Measurements from ENCODE around the gene RAB4B.
"Not testable (repeated sequence)": the region's sequence is repeated elsewhere in the genome, so short reads cannot be mapped to it uniquely, and the experiment has no call there.

The RAB4B gene

DNA sequence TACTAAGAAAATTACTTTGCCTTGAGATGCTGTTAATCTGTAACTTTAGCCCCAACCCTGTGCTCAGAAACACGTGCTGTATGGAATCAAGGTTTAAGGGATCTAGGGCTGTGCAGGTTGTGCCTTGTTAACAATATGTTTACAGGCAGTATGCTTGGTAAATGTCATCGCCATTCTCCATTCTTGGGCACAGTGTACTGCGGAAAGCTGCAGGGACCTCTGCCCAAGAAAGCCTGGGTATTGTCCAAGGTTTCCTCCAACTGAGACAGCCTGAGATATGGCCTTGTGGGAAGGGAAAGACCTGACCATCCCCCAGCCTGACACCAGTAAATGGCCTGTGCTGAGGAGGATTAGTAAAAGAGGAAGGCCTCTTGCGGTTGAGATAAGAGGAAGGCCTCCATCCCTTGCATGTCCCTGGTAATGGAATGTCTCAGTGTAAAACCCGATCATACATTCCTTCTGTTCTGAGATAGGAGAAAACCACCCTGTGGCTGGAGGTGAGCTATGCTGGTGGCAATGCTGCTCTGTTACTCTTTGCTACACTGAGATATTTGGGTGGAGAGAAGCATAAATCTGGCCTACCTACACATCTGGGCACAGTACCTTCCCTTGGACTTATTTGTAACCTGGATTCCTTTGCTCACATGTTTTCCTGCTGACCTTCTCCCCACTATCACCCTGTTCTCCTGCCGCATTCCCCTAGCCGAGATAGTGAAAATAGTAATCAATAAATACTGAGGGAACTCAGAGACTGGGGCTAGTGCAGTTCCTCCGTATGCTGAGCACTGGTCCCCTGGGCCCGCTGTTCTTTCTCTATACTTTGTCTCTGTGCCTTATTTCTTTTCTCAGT lies 44.9 kb downstream of the RAB4B start:
- DNase-seq (ENCODE audit: low spot score): not testable (repeated sequence)

DNA sequence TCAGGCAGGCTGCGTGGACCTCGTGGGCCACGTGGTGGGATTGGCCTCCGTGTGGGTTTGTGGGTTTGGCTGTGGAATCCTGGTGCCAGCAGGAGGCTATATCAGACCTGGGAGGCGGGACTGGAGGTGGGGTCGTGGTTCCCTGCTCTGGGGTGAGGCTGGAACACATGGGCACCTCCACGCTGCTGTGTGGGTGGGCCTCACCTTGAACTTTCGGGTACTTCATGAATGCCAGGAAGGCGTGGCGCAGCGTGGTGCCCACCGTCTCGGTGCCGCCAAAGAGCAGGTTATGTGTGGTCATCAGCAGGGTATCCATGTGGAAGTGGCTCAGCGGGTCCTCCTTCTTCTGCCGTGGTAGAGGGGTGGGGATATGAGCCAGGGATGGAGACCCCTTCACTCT lies 46.9 kb downstream of the RAB4B start:
- not testable (repeated sequence) for DNase-seq (ENCODE audit: low spot score)

DNA sequence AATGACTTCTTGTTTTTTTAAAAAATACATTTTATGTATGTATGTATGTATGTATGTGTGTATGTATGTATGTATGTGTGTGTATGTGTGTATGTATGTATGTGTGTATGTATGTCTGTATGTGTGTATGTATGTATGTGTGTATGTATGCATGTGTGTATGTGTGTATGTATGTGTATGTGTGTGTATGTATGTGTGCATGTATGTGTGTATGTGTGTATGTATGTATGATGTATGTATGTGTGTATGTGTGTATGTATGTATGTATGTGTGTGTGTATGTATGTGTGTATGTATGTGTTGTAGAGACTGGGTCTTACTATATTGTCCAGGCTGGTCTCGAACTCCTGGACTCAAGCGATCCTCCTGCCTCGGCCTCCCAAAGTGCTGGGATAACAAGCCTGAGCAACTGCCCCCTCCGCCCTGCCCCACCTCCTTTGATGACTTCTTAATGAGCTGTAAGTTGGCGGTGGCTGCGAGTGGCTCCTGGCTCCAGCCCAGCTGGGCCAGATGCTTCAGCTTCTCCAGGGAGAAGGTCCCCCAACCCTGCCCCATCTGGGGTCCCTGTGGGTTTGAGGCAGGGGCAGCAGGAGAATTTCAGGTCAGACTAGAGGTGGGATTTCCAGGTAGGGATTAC lies 47.5 kb downstream of the RAB4B start:
- not testable (repeated sequence) for DNase-seq (ENCODE audit: low spot score)

DNA sequence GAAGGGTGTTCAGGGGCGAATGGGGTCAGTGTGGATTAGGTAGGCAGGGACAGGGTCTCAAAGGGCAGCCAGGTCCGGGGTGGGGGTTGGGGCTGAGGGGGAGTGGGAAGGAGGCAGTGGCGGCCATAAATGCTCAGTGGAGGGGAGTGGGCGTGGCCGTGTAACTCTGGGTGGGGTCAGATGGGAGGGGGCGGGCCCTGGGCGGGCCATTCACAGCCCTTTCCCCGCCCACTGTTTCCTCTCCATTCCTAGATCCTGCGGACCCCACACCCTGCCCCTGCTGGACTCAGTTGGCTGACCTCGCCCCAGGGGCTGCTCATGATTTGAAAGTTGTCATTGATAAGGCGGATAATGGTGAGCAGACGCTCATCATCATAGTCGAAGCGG lies 48.3 kb downstream of the RAB4B start:
- DNase-seq (ENCODE audit: low spot score): not testable (repeated sequence)

DNA sequence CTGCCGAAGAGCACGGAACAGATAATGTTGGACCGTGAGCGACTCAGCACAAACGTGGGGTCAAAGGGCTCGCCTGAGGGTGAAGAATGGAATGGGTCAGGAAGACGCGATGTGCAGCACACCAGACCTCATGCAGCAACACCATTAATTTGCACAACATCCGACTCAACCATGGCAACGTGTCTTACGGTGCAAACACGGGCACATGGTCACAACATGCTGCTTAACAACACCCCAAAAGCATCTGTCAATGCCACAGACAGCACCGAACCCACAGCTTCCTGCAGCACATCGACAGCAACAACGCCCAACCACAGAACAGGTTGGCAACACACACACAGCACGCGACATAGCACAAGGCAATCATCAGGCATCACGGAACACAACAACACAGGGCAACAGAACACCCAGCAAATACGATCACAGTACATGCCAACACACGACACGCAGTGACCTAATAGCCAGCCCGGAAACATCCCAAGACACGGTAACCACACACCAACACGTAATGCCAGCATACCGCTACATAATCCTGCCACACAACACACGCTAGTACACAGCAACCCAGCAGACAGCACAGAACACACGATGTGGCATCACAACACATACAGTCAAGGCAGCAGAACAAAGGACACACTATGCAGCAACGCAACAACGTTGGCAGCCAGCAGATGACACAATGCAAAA lies 48.8 kb downstream of the RAB4B start:
- not testable (repeated sequence) for DNase-seq (ENCODE audit: low spot score)

DNA sequence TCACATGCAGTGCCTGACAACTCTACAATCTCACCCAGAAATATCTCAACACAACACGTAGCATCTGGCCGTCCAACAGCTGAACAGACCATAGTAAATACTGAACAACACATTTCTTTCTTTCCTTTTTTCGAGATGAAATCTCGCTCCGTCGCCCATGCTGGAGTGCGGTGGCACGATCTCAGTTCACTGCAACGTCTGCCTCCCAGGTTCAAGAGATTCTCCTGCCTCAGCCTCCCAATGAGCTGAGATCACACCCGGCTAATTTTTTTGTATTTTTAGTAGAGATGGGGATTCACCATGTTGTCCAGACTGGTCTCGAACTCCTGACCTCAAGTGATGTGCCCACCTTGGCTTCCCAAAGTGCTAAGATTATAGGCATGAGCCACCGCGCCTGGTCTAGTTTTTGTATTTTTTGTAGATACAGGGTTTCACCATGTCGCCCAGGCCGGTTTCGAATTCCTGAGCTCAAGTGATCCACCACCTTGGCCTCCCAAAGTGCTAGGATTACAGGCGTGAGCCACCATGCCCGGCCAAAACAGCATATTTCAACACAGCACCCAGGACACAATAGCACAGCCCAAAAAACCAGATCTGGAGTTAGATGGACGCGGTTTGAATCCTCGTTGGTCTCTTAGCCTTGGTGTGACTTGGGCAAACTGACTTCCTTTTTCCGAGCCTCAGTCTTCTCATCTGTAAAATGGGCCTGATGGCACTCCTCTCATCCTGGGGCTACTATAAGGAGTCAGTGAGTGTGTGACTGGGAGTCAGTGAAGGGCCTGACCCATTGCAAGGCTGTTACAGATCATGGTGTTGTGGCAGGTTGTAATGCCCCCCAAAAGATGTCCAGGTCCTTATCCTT lies 49.6 kb downstream of the RAB4B start:
- no peak for DNase-seq (ENCODE audit: low spot score)

DNA sequence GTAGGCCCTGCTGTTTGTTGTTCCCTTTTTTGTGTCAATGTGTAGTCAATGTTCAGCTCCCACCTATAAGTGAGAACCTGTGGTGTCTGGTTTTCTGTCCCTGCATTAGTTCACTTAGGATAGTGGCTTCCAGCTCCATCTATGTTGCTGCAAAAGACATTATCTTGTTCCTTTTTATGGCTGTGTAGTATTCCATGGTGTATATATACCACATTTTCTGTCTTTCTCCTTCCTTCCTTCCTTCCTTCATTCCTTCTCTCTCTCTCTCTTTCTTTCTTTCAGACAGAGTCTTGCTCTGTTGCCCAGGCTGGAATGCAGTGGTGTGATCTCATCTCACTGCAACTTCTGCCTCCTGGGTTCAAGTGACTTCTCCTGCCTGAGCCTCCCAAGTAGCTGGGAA lies 51.2 kb downstream of the RAB4B start:
- DNase-seq (ENCODE audit: low spot score): no peak

DNA sequence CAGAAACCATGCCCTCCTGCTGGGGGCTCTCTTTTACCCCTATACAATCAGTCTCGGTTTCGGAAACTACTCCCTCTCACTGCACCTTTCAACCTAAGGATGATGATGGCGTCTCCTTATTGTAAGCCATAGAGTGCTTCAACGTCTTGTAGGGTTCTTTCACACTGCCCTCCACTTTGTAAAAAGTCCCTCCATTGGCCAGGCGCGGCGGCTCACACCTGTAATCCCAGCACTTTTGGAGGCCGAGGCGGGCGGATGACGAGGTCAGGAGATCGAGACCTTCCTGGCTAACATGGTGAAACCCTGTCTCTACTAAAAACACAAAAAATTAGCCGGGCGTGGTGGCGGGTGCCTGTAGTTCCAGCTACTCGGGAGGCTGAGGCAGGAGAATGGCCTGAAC lies 52.7 kb downstream of the RAB4B start:
- not testable (repeated sequence) for DNase-seq (ENCODE audit: low spot score)

DNA sequence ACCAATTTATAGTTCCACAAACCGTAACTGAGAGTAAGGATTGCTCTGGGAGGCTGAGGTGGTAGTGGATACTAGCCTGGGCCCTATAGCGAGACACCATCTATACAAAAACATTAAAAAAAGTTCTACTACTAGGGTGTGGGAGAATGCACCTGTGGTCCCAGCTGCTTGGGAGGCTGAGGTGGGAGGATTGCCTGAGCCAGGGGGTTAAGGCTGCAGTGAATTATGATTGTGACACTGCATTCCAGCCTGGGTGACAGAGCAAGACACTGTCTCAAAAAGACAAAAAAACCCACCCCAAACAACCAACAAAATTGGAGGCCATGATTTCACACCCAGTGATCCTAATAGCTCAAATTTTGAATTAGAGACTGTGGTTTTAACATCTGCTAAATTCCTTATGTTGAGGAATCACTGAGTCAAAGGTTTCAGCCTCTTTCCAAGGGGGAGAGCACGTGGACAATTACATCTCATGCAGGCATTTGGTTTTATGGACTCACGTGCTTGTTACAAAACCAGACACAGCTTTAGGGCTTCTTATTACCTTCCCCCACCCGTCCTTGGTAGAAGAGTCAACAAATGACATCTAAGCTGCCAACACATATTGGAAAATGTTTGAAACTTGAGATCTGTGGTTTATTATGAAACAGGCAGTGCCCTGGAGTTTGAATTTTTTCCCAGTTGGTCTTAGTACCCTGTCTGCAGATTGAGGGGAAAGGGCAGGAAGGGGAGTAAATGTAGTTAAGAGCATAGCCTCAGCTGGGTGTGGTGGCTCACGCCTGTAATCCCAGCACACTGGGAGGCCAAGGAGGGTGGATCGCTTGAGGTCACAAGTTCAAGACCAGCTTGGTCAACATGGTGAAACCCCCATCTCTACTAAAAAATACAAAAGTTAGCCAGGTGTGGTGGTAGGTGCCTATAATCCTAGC lies 53.7 kb downstream of the RAB4B start:
- DNase-seq (ENCODE audit: low spot score): peak; percentile 45

DNA sequence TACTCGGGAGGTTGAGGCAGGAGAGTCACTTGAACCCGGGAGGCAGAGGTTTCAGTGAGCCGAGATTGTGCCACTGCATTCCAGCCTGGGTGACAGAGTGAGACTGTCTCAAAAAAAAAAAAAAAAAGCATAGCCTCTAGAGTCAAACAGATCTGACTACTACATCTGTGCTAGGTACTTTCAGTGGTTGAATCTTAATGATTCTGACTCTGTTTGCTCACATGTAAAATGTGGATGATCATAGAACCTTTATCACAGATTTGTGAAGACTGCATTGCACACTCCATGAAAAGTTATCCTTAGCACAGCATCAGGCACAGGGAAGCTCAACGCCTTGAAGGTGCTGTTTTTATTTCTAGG lies 54.4 kb downstream of the RAB4B start:
- DNase-seq (ENCODE audit: low spot score): not testable (repeated sequence)

DNA sequence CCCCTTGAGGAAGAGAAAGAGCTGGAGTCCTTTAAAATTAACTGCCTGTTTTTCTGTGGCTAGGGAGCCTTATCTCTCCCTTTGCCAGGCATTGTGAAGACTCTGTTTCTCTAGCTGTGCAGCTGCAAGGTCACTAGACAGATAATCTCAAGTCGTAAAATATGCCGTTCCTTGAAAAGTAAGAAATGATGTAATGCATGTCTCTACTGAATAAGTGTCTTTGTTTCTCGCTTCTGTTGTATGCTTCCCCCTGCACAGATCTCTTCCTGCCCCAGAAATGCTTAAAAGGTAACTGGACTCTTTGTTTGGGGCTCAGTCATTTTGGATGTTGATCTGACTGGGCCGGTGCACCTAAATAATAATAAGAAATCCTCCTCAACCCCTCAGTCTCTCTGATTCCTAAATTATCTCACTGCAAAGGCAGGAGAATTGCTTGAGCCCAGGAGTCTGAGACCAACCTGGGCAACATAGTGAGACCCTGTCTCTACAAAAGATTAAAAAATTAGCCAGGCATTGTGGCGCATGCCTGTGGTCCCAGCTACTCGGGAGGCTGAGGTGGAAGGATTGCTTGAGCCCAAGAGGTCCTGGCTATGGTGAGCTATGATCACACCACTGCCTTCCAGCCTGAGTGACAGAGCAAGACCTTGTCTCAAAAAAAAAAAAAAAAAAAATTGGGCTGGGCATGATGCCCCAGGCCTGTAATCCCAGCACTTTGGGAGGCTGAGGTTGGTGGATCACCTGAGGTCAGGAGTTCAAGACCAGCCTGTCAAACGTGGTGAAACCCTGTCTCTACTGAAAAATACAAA lies 55.9 kb downstream of the RAB4B start:
- DNase-seq (ENCODE audit: low spot score): not testable (repeated sequence)

DNA sequence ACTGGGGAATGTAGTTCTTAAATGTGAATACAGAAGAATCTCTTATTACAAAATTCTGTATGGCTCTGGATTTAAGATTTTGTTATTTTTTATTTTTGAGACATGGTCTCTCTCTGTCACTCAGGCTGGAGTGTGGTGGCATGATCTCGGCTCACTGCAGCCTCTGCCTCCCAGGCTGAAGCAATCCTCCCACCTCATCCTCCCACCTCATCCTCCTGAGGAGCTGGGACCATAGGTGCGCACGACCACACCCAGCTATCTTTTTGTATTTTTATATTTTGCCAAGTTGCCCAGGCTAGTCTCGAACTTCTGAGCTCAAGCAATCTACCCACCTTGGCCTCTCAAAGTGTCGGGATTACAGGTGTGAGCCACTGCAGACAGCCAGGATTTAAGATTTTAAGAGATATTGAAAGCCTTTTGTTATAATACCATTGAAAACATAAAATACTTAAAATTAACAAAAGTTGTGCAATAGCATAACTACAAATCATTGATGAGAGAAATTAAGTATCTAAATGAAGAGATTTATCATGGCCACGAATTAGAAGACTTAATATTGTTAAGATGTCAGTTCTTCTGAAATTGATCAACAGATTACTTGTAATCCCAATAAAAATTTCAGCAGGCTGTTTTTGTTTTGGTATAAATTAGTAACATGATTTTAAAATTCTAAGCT lies 58.8 kb downstream of the RAB4B start:
- no peak for DNase-seq (ENCODE audit: low spot score)

DNA sequence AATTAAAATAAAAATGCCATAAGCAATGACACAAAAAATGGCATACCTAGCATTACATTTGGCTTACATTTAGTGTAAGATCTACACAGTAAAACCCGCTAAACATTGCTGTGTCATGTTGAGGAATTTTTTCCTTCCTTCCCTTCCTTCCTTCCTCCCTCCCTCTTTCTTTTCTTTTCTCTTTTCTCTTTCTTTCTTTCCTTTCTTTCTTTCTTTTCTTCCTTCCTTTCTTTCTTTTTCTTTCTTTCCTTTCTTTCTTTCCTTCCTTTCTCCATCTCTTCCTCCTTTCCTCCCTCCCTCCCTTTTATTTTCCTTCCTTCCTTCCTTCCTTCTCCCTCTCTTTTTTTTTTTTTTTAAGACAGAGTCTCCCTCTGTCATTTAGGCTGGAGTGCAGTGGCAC lies 60.4 kb downstream of the RAB4B start:
- DNase-seq (ENCODE audit: low spot score): not testable (repeated sequence)

DNA sequence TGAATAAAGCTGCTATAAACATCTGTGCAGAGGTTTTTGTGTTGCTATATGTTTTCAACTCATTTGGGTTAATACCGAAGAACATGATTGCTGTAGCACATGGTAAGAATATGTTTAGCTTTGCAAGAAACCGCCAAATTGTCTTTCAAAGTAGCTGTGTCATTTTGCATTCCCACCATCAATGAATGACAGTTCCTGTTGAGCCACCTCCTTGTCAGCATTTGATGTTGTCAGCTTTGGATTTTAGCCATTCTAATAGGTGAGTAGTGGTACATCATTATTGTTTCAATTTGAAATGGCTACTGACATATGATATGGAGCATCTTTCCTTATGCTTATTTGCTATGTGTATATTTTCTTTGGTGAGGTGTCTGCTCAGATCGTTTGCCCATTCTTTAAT lies 64.0 kb downstream of the RAB4B start:
- not testable (repeated sequence) for DNase-seq (ENCODE audit: low spot score)

DNA sequence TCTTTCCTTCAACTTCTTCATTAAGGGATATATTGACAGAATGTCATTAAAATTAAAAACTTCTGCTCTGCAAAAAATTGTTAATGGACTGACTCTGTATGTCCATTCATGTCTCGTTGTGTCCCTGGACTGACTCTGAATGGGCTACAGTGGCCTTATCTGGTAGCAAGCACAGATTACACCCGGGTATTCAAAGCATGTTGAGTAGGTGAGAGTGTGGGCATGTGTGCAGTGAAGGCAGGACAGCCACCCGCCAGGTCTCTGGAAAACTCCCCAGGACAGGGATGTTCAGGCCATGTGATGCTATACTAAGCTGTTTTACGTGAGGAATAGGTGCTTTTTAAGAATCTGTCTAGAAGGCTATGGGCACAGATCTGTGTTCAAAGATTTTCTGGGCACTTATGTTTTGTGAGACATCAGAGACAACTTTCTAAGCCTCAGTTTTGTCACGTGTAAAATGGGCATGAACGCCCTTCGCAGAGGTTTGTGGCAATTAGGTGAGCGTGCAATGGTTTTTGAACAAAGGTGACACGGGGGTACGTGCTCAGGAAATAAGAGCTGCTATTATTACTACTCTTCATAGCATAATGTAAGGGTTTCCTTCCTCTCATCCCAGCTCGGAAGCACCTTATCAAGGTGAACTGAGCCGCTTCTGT lies 65.1 kb downstream of the RAB4B start:
- not testable (repeated sequence) for DNase-seq (ENCODE audit: low spot score)

DNA sequence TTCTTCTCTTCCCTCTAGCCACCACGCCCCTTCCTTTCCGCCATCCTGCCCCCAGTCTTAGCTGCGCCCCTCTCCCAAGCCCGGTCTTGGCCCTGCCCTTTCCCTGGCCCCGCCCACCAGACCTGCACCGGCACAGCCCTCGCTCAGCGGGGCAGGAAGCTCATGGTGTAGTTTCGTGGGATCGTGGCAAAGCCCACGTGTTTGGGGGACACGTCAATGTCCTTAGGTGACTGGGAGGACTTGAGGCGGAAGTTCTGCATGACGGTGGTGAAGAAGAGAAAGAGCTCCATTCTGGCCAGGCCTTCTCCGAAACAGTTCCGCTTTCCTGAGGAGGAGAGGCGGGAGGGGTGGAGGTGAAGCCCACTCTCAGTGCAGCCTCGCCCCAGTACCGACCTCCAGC lies 65.6 kb downstream of the RAB4B start:
- DNase-seq (ENCODE audit: low spot score): not testable (repeated sequence)
